ENCODE measurements around the gene FOXO3.
"Not testable (repeated sequence)": the region's sequence is repeated elsewhere in the genome, so short reads cannot be mapped to it uniquely, and the experiment has no call there.

FOXO3 gene

GRCh38 chr6:108655806-108656651 lies 95.3 kb downstream of the FOXO3 start:
- Histone ChIP-seq H3K4me3 (peak overlapping the region; percentile 79), H3K27ac (peak overlapping the region; percentile 98), H3K36me3 (ENCODE audit: insufficient read depth, low read length) (no peaks in the 10 kb centered on the region), H3K9me3 (ENCODE audit: low read depth, low read length) (no peaks in the 10 kb centered on the region), H3K9ac (ENCODE audit: insufficient read length) (peak overlapping the region; percentile 71)
- DNase-seq (ENCODE audit: low read depth, low spot score): peak; percentile 59
- TF ChIP-seq POLR2AphosphoS5 (IDR thresholded peaks at IDR 0.05; ENCODE audit: borderline replicate concordance, low read depth, low read length): peak; percentile 20; the same call in 1 of the 2 replicates
- TF ChIP-seq EZH2 (IDR thresholded peaks at IDR 0.05): no peak

- H3K27ac ChIP-seq: peak overlapping the region; percentile 98
- no peaks in the 10 kb centered on the region for H3K9me3 ChIP-seq (ENCODE audit: low read depth, low read length)
- peak overlapping the region; percentile 79 for H3K4me3 ChIP-seq
- TF ChIP-seq FOXP2 (optimal IDR thresholded peaks at IDR 0.05; ENCODE audit: control extremely low read depth, extremely low read length, insufficient read depth): no peak
- no peak for TF ChIP-seq POLR2AphosphoS5 (IDR thresholded peaks at IDR 0.05; ENCODE audit: borderline replicate concordance, low read depth, low read length)
- no peak for TF ChIP-seq EZH2 (IDR thresholded peaks at IDR 0.05)
- peak overlapping the region; percentile 71 for H3K9ac ChIP-seq (ENCODE audit: insufficient read length)
- no peaks in the 10 kb centered on the region for H3K36me3 ChIP-seq (ENCODE audit: insufficient read depth, low read length)
- no peak for DNase-seq (ENCODE audit: low read depth, low spot score)
Measured at GRCh38 chr6:108656836-108657235, 96.1 kb downstream of the FOXO3 start.

GRCh38 chr6:108658174-108658573 lies 97.5 kb downstream of the FOXO3 start:
- TF ChIP-seq POLR2AphosphoS5 (IDR thresholded peaks at IDR 0.05; ENCODE audit: borderline replicate concordance, low read depth, low read length): no peak
- TF ChIP-seq FOXP2 (optimal IDR thresholded peaks at IDR 0.05; ENCODE audit: control extremely low read depth, extremely low read length, insufficient read depth): no peak
- TF ChIP-seq EZH2 (IDR thresholded peaks at IDR 0.05): no peak
- Histone ChIP-seq H3K9me3 (ENCODE audit: low read depth, low read length) (no peaks in the 10 kb centered on the region), H3K27ac (no peak overlapping the region), H3K4me3 (no peak overlapping the region), H3K36me3 (ENCODE audit: insufficient read depth, low read length) (no peaks in the 10 kb centered on the region), H3K9ac (ENCODE audit: insufficient read length) (no peak overlapping the region)
- no peak for DNase-seq (ENCODE audit: low read depth, low spot score)

- not testable (repeated sequence) for H3K4me3 ChIP-seq; DNase-seq (ENCODE audit: low read depth, low spot score); H3K9ac ChIP-seq (ENCODE audit: insufficient read length); H3K9me3 ChIP-seq (ENCODE audit: low read depth, low read length); H3K27ac ChIP-seq; H3K36me3 ChIP-seq (ENCODE audit: insufficient read depth, low read length)
Measured at GRCh38 chr6:108658785-108659184, 98.1 kb downstream of the FOXO3 start.

GRCh38 chr6:108660251-108660650 lies 99.5 kb downstream of the FOXO3 start:
- Histone ChIP-seq H3K4me3 (no peak overlapping the region), H3K27ac (no peak overlapping the region), H3K36me3 (ENCODE audit: insufficient read depth, low read length) (peaks cover 9% of the 10 kb centered on the region; the same call in 1 of the 2 replicates), H3K9me3 (ENCODE audit: low read depth, low read length) (no peaks in the 10 kb centered on the region), H3K9ac (ENCODE audit: insufficient read length) (no peak overlapping the region)
- TF ChIP-seq EZH2 (IDR thresholded peaks at IDR 0.05): no peak
- TF ChIP-seq FOXP2 (optimal IDR thresholded peaks at IDR 0.05; ENCODE audit: control extremely low read depth, extremely low read length, insufficient read depth): no peak
- TF ChIP-seq POLR2AphosphoS5 (IDR thresholded peaks at IDR 0.05; ENCODE audit: borderline replicate concordance, low read depth, low read length): no peak
- no peak for DNase-seq (ENCODE audit: low read depth, low spot score)

- H3K4me3 ChIP-seq: no peak overlapping the region
- no peak overlapping the region for H3K27ac ChIP-seq
- TF ChIP-seq EZH2 (IDR thresholded peaks at IDR 0.05) (no peak), POLR2AphosphoS5 (IDR thresholded peaks at IDR 0.05; ENCODE audit: borderline replicate concordance, low read depth, low read length) (no peak), FOXP2 (optimal IDR thresholded peaks at IDR 0.05; ENCODE audit: control extremely low read depth, extremely low read length, insufficient read depth) (no peak)
- no peak for DNase-seq (ENCODE audit: low read depth, low spot score)
- H3K36me3 ChIP-seq (ENCODE audit: insufficient read depth, low read length): peaks cover 13% of the 10 kb centered on the region
- H3K9ac ChIP-seq (ENCODE audit: insufficient read length): no peak overlapping the region
- no peaks in the 10 kb centered on the region for H3K9me3 ChIP-seq (ENCODE audit: low read depth, low read length)
Measured at GRCh38 chr6:108661430-108661829, 100.7 kb downstream of the FOXO3 start.

- H3K9ac ChIP-seq (ENCODE audit: insufficient read length): no peak overlapping the region
- no peak overlapping the region for H3K4me3 ChIP-seq
- no peaks in the 10 kb centered on the region for H3K9me3 ChIP-seq (ENCODE audit: low read depth, low read length)
- no peak overlapping the region for H3K27ac ChIP-seq
- no peak for TF ChIP-seq FOXP2 (optimal IDR thresholded peaks at IDR 0.05; ENCODE audit: control extremely low read depth, extremely low read length, insufficient read depth)
- TF ChIP-seq EZH2 (IDR thresholded peaks at IDR 0.05): no peak
- no peak for TF ChIP-seq POLR2AphosphoS5 (IDR thresholded peaks at IDR 0.05; ENCODE audit: borderline replicate concordance, low read depth, low read length)
- DNase-seq (ENCODE audit: low read depth, low spot score): no peak
- peaks cover 13% of the 10 kb centered on the region for H3K36me3 ChIP-seq (ENCODE audit: insufficient read depth, low read length)
Measured at GRCh38 chr6:108661982-108662381, 101.3 kb downstream of the FOXO3 start.

GRCh38 chr6:108662702-108663101 lies 102.0 kb downstream of the FOXO3 start:
- Histone ChIP-seq H3K27ac (no peak overlapping the region), H3K9ac (ENCODE audit: insufficient read length) (no peak overlapping the region), H3K4me3 (no peak overlapping the region), H3K36me3 (ENCODE audit: insufficient read depth, low read length) (peaks cover 13% of the 10 kb centered on the region), H3K9me3 (ENCODE audit: low read depth, low read length) (no peaks in the 10 kb centered on the region)
- no peak for DNase-seq (ENCODE audit: low read depth, low spot score)
- TF ChIP-seq FOXP2 (optimal IDR thresholded peaks at IDR 0.05; ENCODE audit: control extremely low read depth, extremely low read length, insufficient read depth): no peak
- TF ChIP-seq POLR2AphosphoS5 (IDR thresholded peaks at IDR 0.05; ENCODE audit: borderline replicate concordance, low read depth, low read length): no peak
- TF ChIP-seq EZH2 (IDR thresholded peaks at IDR 0.05): no peak

- not testable (repeated sequence) for H3K9me3 ChIP-seq (ENCODE audit: low read depth, low read length); DNase-seq (ENCODE audit: low read depth, low spot score); H3K9ac ChIP-seq (ENCODE audit: insufficient read length); H3K27ac ChIP-seq; H3K4me3 ChIP-seq
- peaks cover 17% of the 10 kb centered on the region for H3K36me3 ChIP-seq (ENCODE audit: insufficient read depth, low read length)
Measured at GRCh38 chr6:108663494-108664064, 102.9 kb downstream of the FOXO3 start.
